8988T (cell line): Measurements from ENCODE around the gene OGFRL1.

Experiments
- DNase-seq: peaks from one replicate; pipeline ENCODE4 v3.0.0; 2011

The OGFRL1 gene

GRCh38 chr6:71287038-71287437 is 1.6 kb upstream of the OGFRL1 start:
- DNase-seq = no peak

DNA sequence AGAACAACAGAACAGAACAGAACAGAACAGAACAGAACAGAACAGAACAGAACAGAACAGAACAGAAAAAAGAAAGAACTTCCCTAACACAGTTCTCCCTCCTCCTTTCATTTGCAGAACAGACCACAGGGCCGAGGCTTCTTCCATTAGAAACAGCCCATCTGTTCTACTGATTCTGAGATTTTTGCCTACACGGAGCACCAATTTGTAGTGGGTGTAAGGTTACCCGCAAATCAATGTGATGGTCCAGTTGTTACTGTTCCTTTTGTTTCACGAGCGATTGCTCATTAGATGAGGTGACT is 734 bp upstream of the OGFRL1 start:
- no peak for DNase-seq

GRCh38 chr6:71289039-71289801 is 609 bp downstream of the OGFRL1 start:
- peak; percentile 23 for DNase-seq

GRCh38 chr6:71289802-71290175 is 1.2 kb downstream of the OGFRL1 start:
- DNase-seq = no peak

- DNase-seq = no peak
These were observed 2.0 kb downstream of the OGFRL1 start for GRCh38 chr6:71290611-71291010.

GRCh38 chr6:71292001-71292400 is 3.4 kb downstream of the OGFRL1 start:
- no peak for DNase-seq

DNA sequence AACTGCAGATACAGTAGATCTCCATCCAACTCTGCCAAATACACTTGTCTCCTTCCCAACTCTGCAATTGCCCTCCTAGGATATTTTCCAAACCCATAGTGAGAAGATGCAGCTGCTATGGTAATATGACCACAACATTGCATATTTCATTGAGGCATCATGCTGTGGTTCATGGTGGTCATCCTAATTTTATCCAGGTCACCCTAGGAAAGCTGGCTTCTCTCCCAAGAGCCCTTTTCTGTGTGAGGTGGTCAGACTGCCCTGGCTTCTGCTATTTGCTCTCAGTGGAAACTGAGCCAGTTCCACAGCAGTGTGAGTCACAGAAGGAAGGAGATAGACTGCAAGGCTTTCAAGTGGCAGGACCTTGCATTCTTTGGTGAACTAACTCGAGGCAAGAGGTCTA is 5.5 kb downstream of the OGFRL1 start:
- no peak for DNase-seq

DNA sequence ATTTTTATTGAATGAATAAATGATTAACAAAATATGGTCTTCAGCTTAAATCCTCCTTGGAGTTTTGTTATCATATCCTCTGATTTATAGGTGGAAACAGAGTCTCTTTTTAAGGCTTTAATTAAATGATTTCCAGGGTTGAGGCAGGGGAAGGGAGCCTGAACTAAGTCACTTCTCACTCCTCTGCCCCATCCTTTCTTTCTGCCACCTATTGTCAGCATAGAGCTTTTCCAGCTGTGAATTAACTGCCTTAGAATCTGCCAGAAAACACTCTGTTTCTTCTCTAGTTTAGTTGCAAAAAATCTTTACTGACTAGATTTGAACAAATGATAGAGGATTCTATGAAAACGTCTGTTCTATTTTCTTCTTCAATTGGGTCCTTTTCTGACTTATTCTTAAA is 9.8 kb downstream of the OGFRL1 start:
- DNase-seq = no peak

DNA sequence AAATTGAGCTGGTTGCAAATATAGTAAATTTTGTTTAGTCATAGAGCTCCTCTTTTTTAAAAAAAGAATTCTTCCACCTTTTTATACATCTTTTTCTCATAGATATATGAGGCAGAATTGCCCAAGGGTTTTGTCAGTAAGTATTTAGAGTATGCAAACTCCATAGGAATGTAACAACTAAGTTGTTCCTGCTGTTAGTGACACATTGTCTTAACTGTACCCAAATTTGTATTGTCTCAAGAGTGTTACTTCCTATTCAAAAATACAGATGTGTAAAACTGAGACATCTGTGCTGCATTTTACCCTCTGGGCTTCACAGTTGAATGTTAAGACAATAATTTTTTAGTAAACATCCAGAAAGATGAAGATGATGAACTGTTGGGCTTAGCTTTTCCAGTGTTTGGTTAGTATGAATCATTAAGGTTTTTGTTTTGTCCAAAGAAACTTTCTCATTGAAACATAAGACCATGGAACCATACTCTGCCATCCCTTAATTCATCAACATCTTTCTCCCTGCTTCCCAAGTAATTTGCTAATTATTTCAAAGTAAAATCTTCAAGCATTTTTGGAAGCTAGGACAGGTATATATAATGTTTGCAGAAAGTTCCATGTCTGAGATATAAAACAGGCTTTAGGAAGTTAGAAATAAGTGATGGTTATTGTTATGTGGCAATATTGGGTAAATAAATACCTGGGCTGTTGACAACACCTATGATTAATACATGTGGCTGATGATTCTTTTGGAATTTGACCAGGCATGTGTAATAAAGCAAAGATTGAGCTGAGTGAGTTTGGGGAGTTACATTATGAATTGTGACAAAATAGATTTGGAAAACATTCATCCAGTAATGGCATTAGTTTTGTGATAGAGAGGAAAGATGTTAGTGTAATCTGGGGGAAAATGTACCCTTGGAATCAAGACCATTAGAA is 11.2 kb downstream of the OGFRL1 start:
- no peak for DNase-seq

GRCh38 chr6:71300561-71301168 is 12.1 kb downstream of the OGFRL1 start:
- no peak for DNase-seq

- no peak for DNase-seq
These were observed 12.9 kb downstream of the OGFRL1 start for GRCh38 chr6:71301546-71301945.

DNA sequence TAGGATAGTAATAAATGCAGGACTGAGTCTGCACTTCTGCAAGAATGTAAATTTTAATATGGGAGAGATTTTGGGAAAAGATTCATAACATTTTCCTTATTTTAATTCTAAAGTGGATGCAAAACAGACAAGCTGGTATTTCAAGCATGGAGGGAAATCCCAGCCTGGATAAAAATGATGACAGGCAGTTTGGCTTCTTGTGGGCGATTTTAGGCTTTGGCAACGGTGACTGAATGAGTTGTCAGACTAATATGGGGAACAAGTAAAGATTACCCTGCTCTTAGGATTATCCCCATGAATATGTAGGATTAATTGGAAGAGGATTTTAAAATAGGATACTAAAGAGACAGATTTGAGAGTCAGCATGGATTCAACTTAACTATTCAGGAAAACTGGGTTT is 21.0 kb downstream of the OGFRL1 start:
- no peak for DNase-seq

GRCh38 chr6:71310261-71310660 is 21.6 kb downstream of the OGFRL1 start:
- DNase-seq = no peak

DNA sequence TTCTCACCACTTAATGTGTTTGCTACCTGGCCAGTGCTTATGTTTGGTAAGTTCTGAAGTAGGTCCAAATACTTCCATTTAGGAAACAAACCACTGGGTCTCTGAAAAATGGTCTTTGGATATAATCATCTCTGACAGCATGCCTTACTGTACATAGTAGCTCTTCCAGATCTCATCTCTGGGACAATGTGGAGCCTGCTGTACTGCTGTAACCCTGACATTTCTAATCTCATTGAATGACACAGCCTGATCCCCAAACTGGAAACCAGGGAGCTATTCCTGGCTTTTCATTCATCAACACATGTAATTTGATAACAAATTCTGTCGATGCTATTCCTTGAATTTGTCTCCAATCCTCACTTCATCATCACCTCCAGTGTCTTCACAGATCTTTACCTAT is 23.5 kb downstream of the OGFRL1 start:
- DNase-seq = no peak

GRCh38 chr6:71317441-71317840 is 28.8 kb downstream of the OGFRL1 start:
- no peak for DNase-seq

DNA sequence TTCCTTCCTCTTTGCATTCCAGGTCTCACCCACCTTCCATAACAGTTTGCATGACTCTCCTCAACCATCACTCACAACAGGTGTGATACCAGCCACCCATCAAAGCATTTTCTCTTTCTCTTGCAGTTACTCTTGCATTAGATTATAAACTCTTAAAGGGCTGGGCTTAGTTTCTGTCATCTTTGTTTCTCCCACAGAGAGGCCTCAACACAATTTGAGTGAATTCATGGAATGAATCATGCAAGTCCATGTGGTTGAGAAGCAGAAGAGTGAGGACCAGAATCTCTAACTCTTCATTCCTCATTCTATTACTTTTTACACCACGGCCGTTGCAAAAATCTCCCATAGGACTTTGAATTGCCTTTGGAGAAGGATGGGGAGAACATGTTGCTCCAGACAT is 31.4 kb downstream of the OGFRL1 start:
- DNase-seq = no peak

- DNase-seq = no peak
These were observed 32.7 kb downstream of the OGFRL1 start for GRCh38 chr6:71321314-71321713.

- DNase-seq = no peak
These were observed 35.7 kb downstream of the OGFRL1 start for GRCh38 chr6:71324194-71324785.

GRCh38 chr6:71326611-71327010 is 38.0 kb downstream of the OGFRL1 start:
- no peak for DNase-seq

DNA sequence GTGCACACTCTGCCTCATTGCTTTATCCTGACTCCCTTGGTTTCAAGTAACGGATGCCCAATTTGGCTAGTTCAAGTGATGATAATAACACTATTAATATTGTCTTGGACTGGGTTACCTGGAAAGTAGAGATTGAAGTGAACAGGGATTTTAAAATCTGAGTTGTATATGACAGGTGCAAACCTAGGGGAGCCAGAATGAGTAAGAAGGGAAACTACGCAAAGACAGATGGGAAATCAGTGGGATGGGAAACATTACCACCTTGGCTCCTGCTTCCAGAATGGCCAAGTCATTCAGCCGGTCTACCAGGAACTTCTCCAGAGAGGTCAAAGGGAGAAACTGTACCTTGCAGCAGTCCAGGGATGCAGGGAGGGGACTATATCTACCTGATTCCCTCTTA is 41.9 kb downstream of the OGFRL1 start:
- no peak for DNase-seq

- no peak for DNase-seq
These were observed 43.4 kb downstream of the OGFRL1 start for GRCh38 chr6:71332012-71332411.

DNA sequence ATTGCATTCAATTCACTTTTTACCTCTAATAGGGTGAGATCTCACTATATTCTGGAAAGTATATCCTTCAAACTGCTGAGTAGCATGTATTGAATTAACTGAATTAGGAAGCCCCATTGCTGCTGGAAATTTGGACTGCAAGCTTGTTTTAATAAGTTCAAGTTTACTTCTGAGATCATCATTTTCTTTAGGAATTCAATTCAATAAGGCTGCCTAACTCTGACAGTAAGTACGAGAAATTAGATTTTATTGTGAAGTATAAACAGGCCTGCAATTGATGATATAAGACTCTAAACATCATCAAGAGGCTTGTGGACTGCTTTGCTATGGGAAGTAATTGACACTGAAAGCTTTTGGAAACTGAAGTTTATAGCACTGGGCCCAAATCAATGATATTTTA is 44.4 kb downstream of the OGFRL1 start:
- no peak for DNase-seq

- no peak for DNase-seq
These were observed 45.1 kb downstream of the OGFRL1 start for GRCh38 chr6:71333697-71334096.

GRCh38 chr6:71334768-71335167 is 46.2 kb downstream of the OGFRL1 start:
- DNase-seq = no peak
